ENCODE results near the gene CYYR1. TPM values are rescaled to one million over a fixed set of nuclear protein-coding genes. Genes with fewer than 3 reads are reported as not detected.
A peak's percentile ranks its signal among the peaks of the same experiment; 100 is the strongest.

The CYYR1 gene
- total RNA-seq, 1 donor from 2014 or later, result 16.9 TPM

- DNase-seq (ENCODE audit: low spot score), result peak; percentile 33
These were observed 135.6 kb downstream of the CYYR1 start for GRCh38 chr21:26437326-26438009.

DNA sequence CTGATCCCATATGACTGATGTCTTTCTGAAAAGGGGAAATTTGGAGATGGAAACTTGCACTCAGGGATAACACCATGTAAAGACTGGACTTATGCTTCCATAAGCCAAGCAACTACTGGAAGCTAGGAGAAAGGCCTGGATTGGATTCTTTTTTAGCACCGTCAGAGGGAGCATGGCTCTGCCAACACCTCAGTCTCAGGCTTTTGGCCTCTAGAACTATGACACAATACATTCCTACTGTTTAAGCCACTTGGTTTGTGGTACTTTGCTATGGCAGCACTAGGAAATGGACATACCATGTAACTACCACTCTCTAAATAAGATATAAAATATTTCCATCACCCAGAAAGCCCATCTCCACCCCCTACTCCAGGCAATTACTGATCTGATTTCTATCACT lies 139.7 kb downstream of the CYYR1 start:
- DNase-seq (ENCODE audit: low spot score), result no peak

DNA sequence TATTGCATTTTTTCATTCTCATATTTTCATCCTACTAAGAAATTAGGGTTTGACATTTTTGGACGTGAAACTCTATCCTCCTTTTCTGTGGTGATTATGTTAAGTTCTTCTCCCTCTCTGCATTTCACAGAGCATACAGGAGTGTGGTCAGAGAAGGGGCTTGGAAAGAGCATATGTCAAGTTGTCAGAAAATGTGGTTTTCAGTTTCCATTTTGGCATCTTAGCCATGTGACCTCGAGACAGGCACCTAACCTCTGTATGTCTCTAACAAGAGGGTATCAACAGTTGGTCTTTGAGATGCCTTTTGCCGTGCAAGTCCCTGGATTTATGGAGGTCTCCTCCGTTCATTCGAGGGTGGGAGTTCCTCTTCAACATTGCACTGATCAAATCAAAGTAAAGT lies 140.7 kb downstream of the CYYR1 start:
- DNase-seq (ENCODE audit: low spot score), result no peak

- no peak for DNase-seq (ENCODE audit: low spot score)
These were observed 147.5 kb downstream of the CYYR1 start for GRCh38 chr21:26425576-26425975.

GRCh38 chr21:26423511-26423910 lies 149.6 kb downstream of the CYYR1 start:
- DNase-seq (ENCODE audit: low spot score), result no peak

DNA sequence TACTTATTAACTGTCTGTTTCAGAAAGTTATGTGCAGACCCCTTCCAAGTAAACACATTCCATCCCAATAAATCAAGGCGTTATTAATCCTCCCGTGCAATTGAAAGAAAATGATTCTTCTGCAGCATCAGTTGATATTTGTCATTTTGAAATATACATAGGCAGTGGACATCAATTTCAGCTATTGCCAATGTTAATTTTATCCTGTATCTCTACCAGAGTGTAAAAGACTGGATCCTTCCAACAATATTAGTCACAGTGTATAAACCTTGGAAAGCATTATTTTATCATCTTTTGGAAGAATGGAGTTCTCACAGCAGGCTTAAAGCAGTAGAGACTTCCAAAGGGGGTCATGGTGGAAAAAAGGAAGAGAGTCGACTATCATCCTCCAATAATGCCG lies 150.4 kb downstream of the CYYR1 start:
- DNase-seq (ENCODE audit: low spot score), result no peak

GRCh38 chr21:26422138-26422537 lies 150.9 kb downstream of the CYYR1 start:
- DNase-seq (ENCODE audit: low spot score), result no peak

DNA sequence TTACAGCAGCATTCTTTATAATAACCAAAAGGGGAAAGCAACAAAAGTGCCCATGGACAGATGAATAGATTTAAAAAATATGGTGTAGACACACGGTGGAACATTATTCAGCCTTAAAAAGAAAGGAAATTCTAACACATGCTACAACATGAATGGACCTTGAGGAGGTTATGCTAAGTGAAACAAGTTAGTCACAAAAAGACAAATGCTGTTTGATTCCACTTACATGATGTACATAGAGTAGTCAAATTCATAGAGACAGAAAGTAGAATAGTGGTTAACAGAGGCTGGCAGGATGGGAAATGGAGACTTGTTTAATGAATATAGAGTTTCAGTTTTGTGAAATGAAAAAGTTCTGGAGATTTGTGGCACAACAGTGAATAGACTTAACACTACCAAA lies 151.4 kb downstream of the CYYR1 start:
- no peak for DNase-seq (ENCODE audit: low spot score)
